K562 (cell line): Measurements from ENCODE around the gene FCAMR. TPM values are rescaled to one million over a fixed set of nuclear protein-coding genes. Genes with fewer than 3 reads are reported as not detected.

Source experiments
- ATAC-seq: fragments of 200-7000 bp; cut with Tn5 transposase; 3 replicates; pipeline ENCODE4 v1.9.1; 2020; ENCODE audit warnings: moderate library complexity
- BruUV-seq: library from RNA; stranded (reverse); fragments of 400-500 nt; replicated peaks from 2 replicates; lab custom pipeline; 2021; lab: Mats Ljungman, UMichigan
- CTCF ChIA-PET: fragments of 300-600 bp; formaldehyde crosslinking; extraction: SDS; loops from one replicate; lab custom pipeline; 2021; ENCODE audit warnings: low intra/inter-chr PET ratio; lab: Yijun Ruan, JAX
- POLR2A ChIA-PET: fragments of 300-600, 350-650 bp; sonication (Branson Sonifier 250); formaldehyde crosslinking; extraction: SDS; loops from one replicate; lab custom pipeline; 2021; ENCODE audit warnings: antibody characterized with exemption, inconsistent platforms; lab: Yijun Ruan, JAX
- DNase-seq, 4 experiments: peaks; one replicate each; pipeline versions ENCODE4 v3.0.0 to v3.0.0-alpha.2; 2011 to 2018; ENCODE audit warnings: low spot score in 3 of 4, mixed read lengths in 3 of 4; ENCODE audit errors: extremely low read depth in 1 of 4
- FAIRE-seq: peaks from 2 replicates; lab custom pipeline; 2011; peaks lifted over from hg19 to GRCh38; lab: Jason Lieb, UNC
- H2AFZ ChIP-seq: 2 replicates; pipeline ENCODE4 v1.6.0; 2011; ENCODE audit warnings: low read depth, low read length, control low read depth, inconsistent platforms
- H3K27ac ChIP-seq: fragments of 200-600 bp; 3 replicates; pipeline ENCODE4 v1.8.0; 2011; ENCODE audit warnings: low read depth, mild to moderate bottlenecking, control low read depth, inconsistent platforms, low read length, moderate library complexity, mixed read lengths; ENCODE audit errors: extremely low read depth
- H3K27me3 ChIP-seq, 2 experiments: fragments of 300-600 bp in 1 of 2; 2 replicates in 1 of 2; 3 replicates in 1 of 2; pipeline versions ENCODE4 v1.6.0 to v1.8.0; 2011; ENCODE audit warnings: inconsistent platforms in 2 of 2, low read length in 2 of 2, mild to moderate bottlenecking in 1 of 2, mixed read lengths in 1 of 2, moderate library complexity in 1 of 2; ENCODE audit not compliant: control insufficient read depth in 2 of 2, insufficient read depth in 2 of 2
- H3K36me3 ChIP-seq: fragments of 300-600 bp; 3 replicates; pipeline ENCODE4 v1.8.0; 2011; ENCODE audit warnings: mild to moderate bottlenecking, low read length, inconsistent platforms; ENCODE audit not compliant: control insufficient read depth, insufficient read depth
- H3K4me1 ChIP-seq, 2 experiments: fragments of 200-600 bp in 1 of 2; replicated peaks in 1 of 2; 2 replicates in 1 of 2; 3 replicates in 1 of 2; pipeline versions ENCODE4 v1.5.1 to v1.8.0; 2011; ENCODE audit warnings: inconsistent platforms in 2 of 2, low read length in 2 of 2, mild to moderate bottlenecking in 1 of 2, mixed read lengths in 1 of 2, moderate library complexity in 1 of 2; ENCODE audit not compliant: control insufficient read depth in 2 of 2, insufficient read depth in 2 of 2
- H3K4me2 ChIP-seq: 2 replicates; pipeline ENCODE4 v1.6.1; 2011; ENCODE audit warnings: low read length, control low read depth, inconsistent platforms, mixed read lengths; ENCODE audit not compliant: insufficient read depth
- H3K4me3 ChIP-seq: fragments of 200-600 bp; sonication (generic), shearing (Covaris generic); 2 replicates; pipeline ENCODE4 v1.5.1; 2016; ENCODE audit warnings: control low read depth, inconsistent platforms
- H3K79me2 ChIP-seq: fragments of 200-600 bp; 3 replicates; pipeline ENCODE4 v1.8.0; 2011; ENCODE audit warnings: low read length, inconsistent platforms; ENCODE audit not compliant: control insufficient read depth, insufficient read depth
- H3K9ac ChIP-seq, 2 experiments: 2 replicates each; pipeline versions ENCODE4 v1.6.0 to v1.6.1; 2011; ENCODE audit warnings: low read depth in 2 of 2, low read length in 2 of 2, control low read depth in 1 of 2, inconsistent platforms in 1 of 2, mild to moderate bottlenecking in 1 of 2, mixed read lengths in 1 of 2; ENCODE audit not compliant: insufficient read depth in 1 of 2
- H3K9me1 ChIP-seq: one replicate; pipeline ENCODE4 v1.6.0; 2011; ENCODE audit warnings: inconsistent platforms, mild to moderate bottlenecking, low read length, moderate library complexity; ENCODE audit not compliant: control insufficient read depth, insufficient read depth
- H3K9me3 ChIP-seq: replicated peaks from 2 replicates; pipeline ENCODE4 v1.5.1; 2011; ENCODE audit warnings: low read depth, low read length, inconsistent platforms; ENCODE audit not compliant: control insufficient read depth, insufficient read depth
- H4K20me1 ChIP-seq: replicated peaks from 2 replicates; pipeline ENCODE4 v1.6.1; 2011; ENCODE audit warnings: low read length, inconsistent platforms, mixed read lengths; ENCODE audit not compliant: control insufficient read depth, insufficient read depth
- DACH1 ChIP-seq: fragments of 450-650 bp; IDR thresholded peaks from 2 replicates; pipeline ENCODE4 v1.6.1; 2018; ENCODE audit not compliant: partially characterized antibody
- MAZ ChIP-seq, 2 experiments: fragments of 450-650 bp in 1 of 2; sonication (generic) in 1 of 2; formaldehyde crosslinking; IDR thresholded peaks in 1 of 2; conservative IDR thresholded peaks in 1 of 2; 2 replicates each; pipeline versions ENCODE4 v1.4.0 to v1.5.0; 2020; ENCODE audit warnings: mild to moderate bottlenecking in 1 of 2, missing genetic modification reagents in 1 of 2
- MYC ChIP-seq, 2 experiments: fragments of 250-450 bp in 1 of 2; sonication (Bioruptor Pico) in 1 of 2; IDR thresholded peaks; 2 replicates each; pipeline versions ENCODE4 v1.5.1 to v1.6.1; 2012 to 2021; ENCODE audit warnings: low read depth in 2 of 2, borderline replicate concordance in 1 of 2, improper control_type of control experiment in 1 of 2, low read length in 1 of 2, mild to moderate bottlenecking in 1 of 2, moderate library complexity in 1 of 2
- RAD21 ChIP-seq, 2 experiments: fragments of 250-450 bp in 1 of 2; fragments of 450-650 bp in 1 of 2; sonication (Bioruptor Pico) in 1 of 2; formaldehyde crosslinking in 1 of 2; IDR thresholded peaks in 1 of 2; conservative IDR thresholded peaks in 1 of 2; 2 replicates each; pipeline versions ENCODE4 v1.4.0 to v1.8.0; 2020 to 2022; ENCODE audit warnings: mild to moderate bottlenecking in 2 of 2, moderate library complexity in 1 of 2
- SMC3 ChIP-seq: conservative IDR thresholded peaks from 2 replicates; pipeline ENCODE4 v1.6.1; 2011; ENCODE audit warnings: low read depth, low read length, improper control_type of control experiment; ENCODE audit not compliant: insufficient read depth
- SOX6 ChIP-seq: fragments of 450-650 bp; IDR thresholded peaks from 2 replicates; pipeline ENCODE4 v1.6.1; 2014; ENCODE audit warnings: mild to moderate bottlenecking
- XRCC5 ChIP-seq: fragments of 200-400 bp; formaldehyde crosslinking; IDR thresholded peaks from 2 replicates; pipeline ENCODE4 v1.6.1; 2017; ENCODE audit warnings: low read depth, mild to moderate bottlenecking, low read length
- ZNF586 ChIP-seq: fragments of 450-650 bp; formaldehyde crosslinking; conservative IDR thresholded peaks from 2 replicates; pipeline ENCODE4 v1.4.0; 2020; ENCODE audit warnings: mild to moderate bottlenecking, moderate library complexity
- WGBS: fragments of 100-300 bp; shearing (Covaris generic); methylation state at CpG from one replicate; pipeline ENCODE4 v1.1.6; 2016; ENCODE audit warnings: low coverage, mixed read lengths; ENCODE audit not compliant: insufficient coverage; ENCODE audit errors: missing lambda C conversion rate; 5-methylcytosine and 5-hydroxymethylcytosine counted together
- in situ Hi-C: fragments of 300-500 bp; cut with MboI; formaldehyde crosslinking; loops from 4 replicates; pipeline ENCODE4 v1.15.0; 2018; ENCODE audit warnings: inconsistent platforms, mixed read lengths
- intact Hi-C: fragments of 100-400 bp; cut with micrococcal nuclease; formaldehyde crosslinking; loops from 2 replicates; pipeline ENCODE4 v1.14.2; 2022
- polyA plus RNA-seq, 8 experiments: library from polyadenylated mRNA; depleted of rRNA in 4 of 8; stranded (reverse) in 5 of 8; unstranded in 3 of 8; fragments of >200 nt; fragmentation: Nextera tagmentation in 2 of 8; fragmentation: Illumina TruSeq in 1 of 8; extraction: Ambion mirVana in 2 of 8; extraction: Trizol in 1 of 8; gene quantifications; 2 replicates each; pipeline versions ENCODE4 v1.2.1 to v1.2.3, GENCODE V29; 2011 to 2014; ENCODE audit warnings: inconsistent platforms in 1 of 8, missing spikeins in 1 of 8
- total RNA-seq, 7 experiments: library from RNA; depleted of rRNA in 6 of 7; stranded (reverse); fragments of >200 nt in 6 of 7; fragmentation: Illumina TruSeq in 2 of 7; extraction: Trizol in 2 of 7; gene quantifications; 2 replicates each; pipeline versions ENCODE4 v1.2.1 to v1.2.3, GENCODE V29; 2011 to 2021; ENCODE audit warnings: low replicate concordance in 1 of 7
- TF ChIP-seq, protein P1 (sequence below): fragments of 250-450 bp; sonication (Bioruptor Pico); IDR thresholded peaks from 2 replicates; pipeline ENCODE4 v1.8.0; 2021; ENCODE audit warnings: mild to moderate bottlenecking, moderate library complexity
- TF ChIP-seq, protein P2 (sequence below): sonication (generic); formaldehyde crosslinking; IDR thresholded peaks from 2 replicates; pipeline ENCODE4 v1.8.0; 2022; ENCODE audit warnings: missing genetic modification reagents, mild to moderate bottlenecking, moderate library complexity, borderline replicate concordance
- TF ChIP-seq, protein P3 (sequence below): IDR thresholded peaks from 2 replicates; pipeline ENCODE4 v1.6.1; 2011; ENCODE audit warnings: borderline replicate concordance, low read depth, mild to moderate bottlenecking, moderate library complexity, low read length; ENCODE audit not compliant: insufficient read depth, poor library complexity, severe bottlenecking
- TF ChIP-seq, protein P4 (sequence below), 3 experiments: IDR thresholded peaks in 2 of 3; conservative IDR thresholded peaks in 1 of 3; 2 replicates each; pipeline ENCODE4 v1.5.1; 2011 to 2012; ENCODE audit warnings: low read length in 3 of 3, mild to moderate bottlenecking in 3 of 3, control low read depth in 2 of 3, improper control_type of control experiment in 1 of 3, inconsistent platforms in 1 of 3, low read depth in 1 of 3, mixed read lengths in 1 of 3, moderate library complexity in 1 of 3; ENCODE audit not compliant: insufficient read depth in 2 of 3

FCAMR gene
- total and polyA plus RNA-seq, 9 of the 15 experiments (the other 6 are each of a cell fraction or from before 2014, with no cell fraction given), result not detected

DNA sequence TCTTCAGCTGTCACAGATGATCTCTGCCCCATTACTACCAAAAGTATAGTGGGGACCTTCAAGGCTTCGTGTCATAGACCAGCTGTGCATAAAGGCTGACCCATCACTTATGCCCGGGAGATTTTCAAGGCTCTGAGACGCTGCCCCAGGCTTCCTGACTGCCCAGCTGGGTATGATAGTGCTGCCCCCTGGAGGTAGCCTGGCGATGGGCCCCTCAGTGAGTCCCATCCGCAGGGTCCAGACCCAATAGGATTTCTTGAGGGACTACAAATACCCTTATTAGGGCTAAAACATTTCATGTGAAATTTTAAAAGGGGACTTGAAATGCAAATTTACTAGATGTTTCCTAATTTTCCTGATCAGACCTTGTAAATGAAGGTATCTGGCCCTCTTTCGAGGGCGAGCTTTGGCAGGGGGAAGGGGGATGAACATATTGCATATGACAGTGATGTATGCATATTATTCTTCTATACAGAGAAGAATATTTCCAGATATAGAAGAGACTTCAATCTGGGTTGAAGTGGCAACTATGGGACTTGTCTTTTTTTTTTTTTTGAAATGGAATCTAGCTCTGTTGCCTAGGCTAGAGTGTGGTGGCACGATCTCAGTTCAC is 36.8 kb downstream of the FCAMR start:
- no peaks in the 10 kb centered on the region for H3K9me3 ChIP-seq
- no TSS peak for BruUV-seq
- in situ Hi-C loops (loop anchor here (10.0 kb wide), 1 partner anchor 141 kb away; no protein-coding TSS in a partner anchor), intact Hi-C loops (loop anchor here (5.0 kb wide), 1 partner anchor 474 kb away; no protein-coding TSS in a partner anchor)
- no peak overlapping the region for H3K9ac ChIP-seq
- H2AFZ ChIP-seq, result no peak overlapping the region
- no peak overlapping the region for H3K27ac ChIP-seq
- H4K20me1 ChIP-seq, result no peaks in the 10 kb centered on the region
- WGBS, result 46% methylated on average over 8 of the region's 8 CpGs
- DNase-seq (peak; percentile 71 to 83 (median 80)), FAIRE-seq (peak; percentile 57), ATAC-seq (peak; percentile 70)
- no peaks in the 10 kb centered on the region for H3K27me3 ChIP-seq
- no peak overlapping the region for H3K4me3 ChIP-seq
- no peaks in the 10 kb centered on the region for H3K9me1 ChIP-seq
- ChIA-PET CTCF (interaction anchor here (0.6 to 7.6 kb wide), 4 partner anchors 21 to 633 kb away, joined by 3 to 83 read pairs (median 20); no protein-coding TSS in a partner anchor), POLR2A (interaction anchor here (0.5 to 1.2 kb wide), 4 partner anchors 8 to 451 kb away, joined by 3 to 4 read pairs (median 4); no protein-coding TSS in a partner anchor)
- peaks cover 9% of the 10 kb centered on the region in 2 experiments; a peak in 4 of 5 replicates for H3K4me1 ChIP-seq
- no peak overlapping the region for H3K4me2 ChIP-seq
- H3K79me2 ChIP-seq, result no peaks in the 10 kb centered on the region
- H3K36me3 ChIP-seq, result no peaks in the 10 kb centered on the region
- TF ChIP-seq MYC (IDR thresholded peaks at IDR 0.05; ENCODE audit: low read depth, low read length) (0 out of 2 replicates have a peak, but pooled peaks have one; percentile 19), MYC (CRISPR knock-in tag; IDR thresholded peaks at IDR 0.05; ENCODE audit: borderline replicate concordance, low read depth) (no peak), SOX6 (no peak), MAZ (CRISPR knock-in tag; conservative IDR thresholded peaks at IDR 0.05 in 1 of 2, IDR thresholded peaks at IDR 0.05 in 1 of 2) (peak in 1 of 2 experiments; percentile 41; a peak in 1 of 4 replicates), XRCC5 (0 out of 2 replicates have a peak, but pooled peaks have one; percentile 49), DACH1 (peak; percentile 19), RAD21 (CRISPR knock-in tag; conservative IDR thresholded peaks at IDR 0.05 in 1 of 2, IDR thresholded peaks at IDR 0.05 in 1 of 2) (peak; percentile 45 to 56), SMC3 (peak; percentile 9; the same call in 1 of the 2 replicates), ZNF586 (CRISPR knock-in tag) (no peak)
- TF ChIP-seq, protein P1, sequence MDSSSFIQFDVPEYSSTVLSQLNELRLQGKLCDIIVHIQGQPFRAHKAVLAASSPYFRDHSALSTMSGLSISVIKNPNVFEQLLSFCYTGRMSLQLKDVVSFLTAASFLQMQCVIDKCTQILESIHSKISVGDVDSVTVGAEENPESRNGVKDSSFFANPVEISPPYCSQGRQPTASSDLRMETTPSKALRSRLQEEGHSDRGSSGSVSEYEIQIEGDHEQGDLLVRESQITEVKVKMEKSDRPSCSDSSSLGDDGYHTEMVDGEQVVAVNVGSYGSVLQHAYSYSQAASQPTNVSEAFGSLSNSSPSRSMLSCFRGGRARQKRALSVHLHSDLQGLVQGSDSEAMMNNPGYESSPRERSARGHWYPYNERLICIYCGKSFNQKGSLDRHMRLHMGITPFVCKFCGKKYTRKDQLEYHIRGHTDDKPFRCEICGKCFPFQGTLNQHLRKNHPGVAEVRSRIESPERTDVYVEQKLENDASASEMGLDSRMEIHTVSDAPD (CRISPR knock-in tag), result no peak
- TF ChIP-seq, protein P2, sequence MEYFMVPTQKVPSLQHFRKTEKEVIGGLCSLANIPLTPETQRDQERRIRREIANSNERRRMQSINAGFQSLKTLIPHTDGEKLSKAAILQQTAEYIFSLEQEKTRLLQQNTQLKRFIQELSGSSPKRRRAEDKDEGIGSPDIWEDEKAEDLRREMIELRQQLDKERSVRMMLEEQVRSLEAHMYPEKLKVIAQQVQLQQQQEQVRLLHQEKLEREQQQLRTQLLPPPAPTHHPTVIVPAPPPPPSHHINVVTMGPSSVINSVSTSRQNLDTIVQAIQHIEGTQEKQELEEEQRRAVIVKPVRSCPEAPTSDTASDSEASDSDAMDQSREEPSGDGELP, result peak; percentile 87
- TF ChIP-seq, protein P3, sequence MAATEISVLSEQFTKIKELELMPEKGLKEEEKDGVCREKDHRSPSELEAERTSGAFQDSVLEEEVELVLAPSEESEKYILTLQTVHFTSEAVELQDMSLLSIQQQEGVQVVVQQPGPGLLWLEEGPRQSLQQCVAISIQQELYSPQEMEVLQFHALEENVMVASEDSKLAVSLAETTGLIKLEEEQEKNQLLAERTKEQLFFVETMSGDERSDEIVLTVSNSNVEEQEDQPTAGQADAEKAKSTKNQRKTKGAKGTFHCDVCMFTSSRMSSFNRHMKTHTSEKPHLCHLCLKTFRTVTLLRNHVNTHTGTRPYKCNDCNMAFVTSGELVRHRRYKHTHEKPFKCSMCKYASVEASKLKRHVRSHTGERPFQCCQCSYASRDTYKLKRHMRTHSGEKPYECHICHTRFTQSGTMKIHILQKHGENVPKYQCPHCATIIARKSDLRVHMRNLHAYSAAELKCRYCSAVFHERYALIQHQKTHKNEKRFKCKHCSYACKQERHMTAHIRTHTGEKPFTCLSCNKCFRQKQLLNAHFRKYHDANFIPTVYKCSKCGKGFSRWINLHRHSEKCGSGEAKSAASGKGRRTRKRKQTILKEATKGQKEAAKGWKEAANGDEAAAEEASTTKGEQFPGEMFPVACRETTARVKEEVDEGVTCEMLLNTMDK, result peak; percentile 85
- TF ChIP-seq, protein P4, sequence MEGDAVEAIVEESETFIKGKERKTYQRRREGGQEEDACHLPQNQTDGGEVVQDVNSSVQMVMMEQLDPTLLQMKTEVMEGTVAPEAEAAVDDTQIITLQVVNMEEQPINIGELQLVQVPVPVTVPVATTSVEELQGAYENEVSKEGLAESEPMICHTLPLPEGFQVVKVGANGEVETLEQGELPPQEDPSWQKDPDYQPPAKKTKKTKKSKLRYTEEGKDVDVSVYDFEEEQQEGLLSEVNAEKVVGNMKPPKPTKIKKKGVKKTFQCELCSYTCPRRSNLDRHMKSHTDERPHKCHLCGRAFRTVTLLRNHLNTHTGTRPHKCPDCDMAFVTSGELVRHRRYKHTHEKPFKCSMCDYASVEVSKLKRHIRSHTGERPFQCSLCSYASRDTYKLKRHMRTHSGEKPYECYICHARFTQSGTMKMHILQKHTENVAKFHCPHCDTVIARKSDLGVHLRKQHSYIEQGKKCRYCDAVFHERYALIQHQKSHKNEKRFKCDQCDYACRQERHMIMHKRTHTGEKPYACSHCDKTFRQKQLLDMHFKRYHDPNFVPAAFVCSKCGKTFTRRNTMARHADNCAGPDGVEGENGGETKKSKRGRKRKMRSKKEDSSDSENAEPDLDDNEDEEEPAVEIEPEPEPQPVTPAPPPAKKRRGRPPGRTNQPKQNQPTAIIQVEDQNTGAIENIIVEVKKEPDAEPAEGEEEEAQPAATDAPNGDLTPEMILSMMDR (IDR thresholded peaks at IDR 0.05 in 2 of 3, conservative IDR thresholded peaks at IDR 0.05 in 1 of 3; ENCODE audit: insufficient read depth in 2 of 3, low read depth in 1 of 3, low read length in 3 of 3), result peak; percentile 83 to 90 (median 84)
